Measurements from ENCODE around the gene C22orf15. TPM values are rescaled to one million over a fixed set of nuclear protein-coding genes. Genes with fewer than 3 reads are reported as not detected.

The C22orf15 gene
- total and polyA plus RNA-seq, 4 donors, result 3.0 to 18.7 (median 10.4) TPM

- Histone ChIP-seq H3K4me3 (no peak overlapping the region), H3K27ac (ENCODE audit: low read depth in 1 of 2, low read length in 1 of 2) (no peak overlapping the region), H3K4me1 (ENCODE audit: control insufficient read depth in 5 of 5, insufficient read depth in 5 of 5, low read length in 5 of 5) (peaks cover 0 to 2% (median 0%) of the 10 kb centered on the region in 5 donors), H3K9me3 (ENCODE audit: control insufficient read depth in 4 of 4, insufficient read depth in 3 of 4, low read length in 3 of 4) (no peaks in the 10 kb centered on the region), H3K36me3 (ENCODE audit: control insufficient read depth in 4 of 4, insufficient read depth in 4 of 4, low read length in 4 of 4) (no peaks in the 10 kb centered on the region), H3K27me3 (ENCODE audit: control insufficient read depth in 3 of 3, insufficient read depth in 3 of 3, low read length in 2 of 3) (no peaks in the 10 kb centered on the region), H3K9ac (ENCODE audit: insufficient read depth in 1 of 2, low read length in 2 of 2) (no peak overlapping the region)
- no peak for DNase-seq
- TF ChIP-seq CTCF (IDR thresholded peaks at IDR 0.05; ENCODE audit: control extremely low read depth, extremely low read depth), result no peak
- 12 to 43% methylated on average over 4 of the region's 4 CpGs for WGBS, 2 donors
- no peak for ATAC-seq (ENCODE audit: insufficient read depth, low FRiP score)
Measured at GRCh38 chr22:23756891-23757290, 5.9 kb upstream of the C22orf15 start.

- H3K9ac ChIP-seq (ENCODE audit: insufficient read depth in 1 of 2, low read length in 2 of 2), result no peak overlapping the region
- H3K27ac ChIP-seq (ENCODE audit: low read depth in 1 of 2, low read length in 1 of 2), result no peak overlapping the region
- no peaks in the 10 kb centered on the region for H3K36me3 ChIP-seq (ENCODE audit: control insufficient read depth in 4 of 4, insufficient read depth in 4 of 4, low read length in 4 of 4)
- H3K4me3 ChIP-seq, result no peak overlapping the region
- no peaks in the 10 kb centered on the region for H3K9me3 ChIP-seq (ENCODE audit: control insufficient read depth in 4 of 4, insufficient read depth in 3 of 4, low read length in 3 of 4)
- 95 to 98% methylated on average over 4 of the region's 4 CpGs for WGBS, 2 donors
- no peak for TF ChIP-seq CTCF (IDR thresholded peaks at IDR 0.05; ENCODE audit: control extremely low read depth, extremely low read depth)
- H3K27me3 ChIP-seq (ENCODE audit: control insufficient read depth in 3 of 3, insufficient read depth in 3 of 3, low read length in 2 of 3), result no peaks in the 10 kb centered on the region
- H3K4me1 ChIP-seq (ENCODE audit: control insufficient read depth in 5 of 5, insufficient read depth in 5 of 5, low read length in 5 of 5), result peaks cover 0 to 19% (median 6%) of the 10 kb centered on the region in 5 donors
- DNase-seq (no peak), ATAC-seq (ENCODE audit: insufficient read depth, low FRiP score) (no peak)
Measured at GRCh38 chr22:23759566-23759965, 3.2 kb upstream of the C22orf15 start.

GRCh38 chr22:23760056-23760455 is 2.7 kb upstream of the C22orf15 start:
- no peak overlapping the region for H3K27ac ChIP-seq (ENCODE audit: low read depth in 1 of 2, low read length in 1 of 2)
- TF ChIP-seq CTCF (IDR thresholded peaks at IDR 0.05; ENCODE audit: control extremely low read depth, extremely low read depth), result no peak

GRCh38 chr22:23763579-23763945 is 772 bp downstream of the C22orf15 start:
- Histone ChIP-seq H3K27me3 (ENCODE audit: control insufficient read depth in 3 of 3, insufficient read depth in 3 of 3, low read length in 2 of 3) (no peaks in the 10 kb centered on the region), H3K4me1 (ENCODE audit: control insufficient read depth in 5 of 5, insufficient read depth in 5 of 5, low read length in 5 of 5) (peaks cover 0 to 26% (median 6%) of the 10 kb centered on the region in 5 donors), H3K4me3 (no peak overlapping the region), H3K36me3 (ENCODE audit: control insufficient read depth in 4 of 4, insufficient read depth in 4 of 4, low read length in 4 of 4) (peaks cover 0 to 3% (median 0%) of the 10 kb centered on the region in 4 donors), H3K9ac (ENCODE audit: insufficient read depth in 1 of 2, low read length in 2 of 2) (peak overlapping the region in 1 of 2 donors; percentile 68), H3K27ac (ENCODE audit: low read depth in 1 of 2, low read length in 1 of 2) (no peak overlapping the region), H3K9me3 (ENCODE audit: control insufficient read depth in 4 of 4, insufficient read depth in 3 of 4, low read length in 3 of 4) (no peaks in the 10 kb centered on the region)
- WGBS, 2 donors, result 7 to 37% methylated on average over 17 of the region's 17 CpGs
- TF ChIP-seq CTCF (IDR thresholded peaks at IDR 0.05; ENCODE audit: control extremely low read depth, extremely low read depth), result no peak
- DNase-seq, result peak in 2 of 3 donors; percentile 41 to 60
- no peak for ATAC-seq (ENCODE audit: insufficient read depth, low FRiP score)

More at GRCh38 chr22:23760056-23760455, 2.7 kb upstream of the C22orf15 start:
- no peaks in the 10 kb centered on the region for H3K27me3 ChIP-seq (ENCODE audit: control insufficient read depth in 3 of 3, insufficient read depth in 3 of 3, low read length in 2 of 3)
- H3K4me3 ChIP-seq, result no peak overlapping the region
- no peak for ATAC-seq (ENCODE audit: insufficient read depth, low FRiP score)
- H3K9ac ChIP-seq (ENCODE audit: insufficient read depth in 1 of 2, low read length in 2 of 2), result no peak overlapping the region
- 87 to 92% methylated on average over 6 of the region's 6 CpGs for WGBS, 2 donors
- DNase-seq, result no peak
- peaks cover 0 to 19% (median 6%) of the 10 kb centered on the region in 5 donors for H3K4me1 ChIP-seq (ENCODE audit: control insufficient read depth in 5 of 5, insufficient read depth in 5 of 5, low read length in 5 of 5)
- no peaks in the 10 kb centered on the region for H3K9me3 ChIP-seq (ENCODE audit: control insufficient read depth in 4 of 4, insufficient read depth in 3 of 4, low read length in 3 of 4)
- H3K36me3 ChIP-seq (ENCODE audit: control insufficient read depth in 4 of 4, insufficient read depth in 4 of 4, low read length in 4 of 4), result peaks cover 0 to 2% (median 0%) of the 10 kb centered on the region in 4 donors

Measured in lung (tissue), 12 donors.